ENCODE data around the gene SCPEP1.
A peak's percentile ranks its signal among the peaks of the same experiment; 100 is the strongest.

Gene SCPEP1

GRCh38 chr17:57044976-57045867 is 67.3 kb downstream of the SCPEP1 start:
- DNase-seq, result no peak

- peak; percentile 79 for DNase-seq
Measured at GRCh38 chr17:57045868-57046704, 68.2 kb downstream of the SCPEP1 start.

GRCh38 chr17:57046749-57047148 is 68.8 kb downstream of the SCPEP1 start:
- DNase-seq, result no peak

GRCh38 chr17:57048096-57048495 is 70.2 kb downstream of the SCPEP1 start:
- DNase-seq, result no peak

GRCh38 chr17:57050306-57050705 is 72.4 kb downstream of the SCPEP1 start:
- DNase-seq, result no peak

GRCh38 chr17:57051886-57052361 is 74.0 kb downstream of the SCPEP1 start:
- DNase-seq, result no peak

All from activated CD8-positive, alpha-beta memory T cell treated with anti-CD3 and anti-CD28 coated beads for 24 hours (primary cell).